Measurements from ENCODE around the gene FXYD4.

DNA sequence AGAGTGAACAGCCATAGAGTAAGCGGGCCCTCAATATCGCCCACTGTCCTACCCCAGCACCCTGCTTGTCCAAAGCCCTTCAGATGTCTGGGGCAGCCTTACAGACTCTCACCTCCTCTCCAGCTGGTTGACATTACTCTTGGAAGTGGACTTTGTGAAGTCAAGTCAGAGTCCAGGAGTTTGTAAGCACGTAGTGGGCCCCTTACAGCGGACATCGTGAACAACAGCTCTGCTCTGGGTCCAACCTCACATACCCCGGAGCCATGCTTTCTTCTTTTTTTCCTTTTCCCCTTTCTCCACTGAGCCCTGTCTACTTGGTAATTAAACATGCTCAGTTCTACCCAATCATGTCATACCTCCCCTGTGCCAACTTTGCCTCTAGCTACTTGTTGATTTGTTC is 20.1 kb downstream of the FXYD4 start:
- TF ChIP-seq POLR2A (IDR thresholded peaks at IDR 0.05; ENCODE audit: low read length) (no peak), GATA1 (IDR thresholded peaks at IDR 0.05; ENCODE audit: low read depth, low read length) (no peak)
